ENCODE data around the gene CCDC3. TPM values are rescaled to one million over a fixed set of nuclear protein-coding genes. Genes with fewer than 3 reads are reported as not detected.
A peak's percentile ranks its signal among the peaks of the same experiment; 100 is the strongest.

The CCDC3 gene
- total RNA-seq, 1 donor from 2014 or later, result 18.8 TPM

DNA sequence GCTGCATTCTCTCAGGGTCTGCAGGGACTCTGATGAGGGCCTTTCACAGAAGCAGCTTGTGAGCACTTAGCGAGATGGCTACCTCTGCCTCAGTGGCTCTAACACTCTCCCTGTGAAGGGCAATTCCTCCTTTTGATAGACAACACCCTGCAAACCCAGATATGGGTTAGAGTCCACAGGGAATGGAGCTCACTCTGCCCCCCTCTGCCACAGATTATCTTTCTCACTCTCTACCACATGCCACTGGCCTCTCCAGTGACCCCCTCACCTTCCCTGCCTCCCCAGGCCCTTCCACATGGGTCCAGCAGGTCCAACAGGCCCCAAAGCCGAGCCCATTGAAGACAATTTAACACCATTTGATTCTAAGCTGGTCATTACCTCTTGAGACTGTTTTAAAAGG is 72.1 kb downstream of the CCDC3 start:
- FAIRE-seq, result no peak
- DNase-seq (ENCODE audit: low spot score in 2 of 2), result no peak

DNA sequence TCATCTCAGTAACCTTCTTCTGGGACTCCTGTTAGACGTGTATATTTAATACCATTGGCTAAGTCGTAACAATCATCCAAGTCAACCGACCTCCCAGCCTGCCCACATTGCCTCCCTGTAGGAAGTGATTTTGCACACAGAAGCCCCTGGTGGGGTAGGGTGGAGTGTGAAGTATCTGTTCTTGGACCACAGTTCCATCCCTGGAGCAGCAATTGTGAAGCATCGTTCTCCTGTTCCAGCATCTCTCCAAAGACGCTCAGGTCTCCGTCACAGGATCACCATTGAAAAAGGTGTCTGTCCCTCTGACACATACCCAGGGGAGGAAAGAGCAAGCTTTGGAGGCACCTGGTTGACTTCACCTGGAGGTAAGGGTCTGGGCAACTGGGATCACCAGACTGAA is 72.9 kb downstream of the CCDC3 start:
- FAIRE-seq (no peak), DNase-seq (ENCODE audit: low spot score in 2 of 2) (no peak)

DNA sequence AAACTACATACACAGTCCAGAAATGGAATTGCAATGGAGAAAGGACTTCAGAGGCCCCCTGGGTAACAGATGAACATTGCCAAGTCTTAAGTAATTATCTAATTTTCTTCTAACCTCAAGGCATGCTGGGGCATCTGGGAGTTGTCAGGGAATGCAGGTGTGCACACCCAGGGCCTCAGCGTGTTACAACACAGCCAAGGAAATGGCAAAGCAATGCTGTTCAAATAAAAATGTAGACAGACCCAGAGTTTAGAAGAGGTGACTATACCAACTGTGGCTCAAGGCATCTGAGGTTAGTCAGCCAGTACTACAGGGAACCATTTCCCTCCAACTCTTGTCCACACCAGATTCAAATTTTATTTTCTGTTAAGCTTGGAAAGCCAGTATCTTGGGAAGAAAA is 73.6 kb downstream of the CCDC3 start:
- FAIRE-seq (no peak), DNase-seq (ENCODE audit: low spot score in 2 of 2) (no peak)

DNA sequence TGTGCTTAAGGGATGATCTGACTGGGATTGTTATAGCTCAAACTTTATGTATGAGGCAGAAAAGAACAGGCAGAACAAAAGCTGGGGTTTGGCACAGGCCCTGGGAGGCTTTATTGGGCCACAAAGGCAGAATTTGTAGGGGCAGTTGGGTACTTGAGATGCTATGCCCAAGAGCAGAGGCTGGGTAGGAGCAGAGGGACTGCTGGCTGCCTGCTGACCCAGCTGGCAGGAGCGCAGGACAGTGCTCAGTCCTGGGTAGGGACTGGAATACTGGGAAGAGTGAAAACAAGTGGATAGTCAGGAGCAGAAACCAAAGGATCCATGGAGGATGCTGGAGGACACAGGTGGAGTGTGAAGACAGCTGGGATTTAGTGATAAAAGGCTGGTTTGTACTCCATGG is 75.7 kb downstream of the CCDC3 start:
- DNase-seq (ENCODE audit: low spot score in 2 of 2) (no peak), FAIRE-seq (no peak)

DNA sequence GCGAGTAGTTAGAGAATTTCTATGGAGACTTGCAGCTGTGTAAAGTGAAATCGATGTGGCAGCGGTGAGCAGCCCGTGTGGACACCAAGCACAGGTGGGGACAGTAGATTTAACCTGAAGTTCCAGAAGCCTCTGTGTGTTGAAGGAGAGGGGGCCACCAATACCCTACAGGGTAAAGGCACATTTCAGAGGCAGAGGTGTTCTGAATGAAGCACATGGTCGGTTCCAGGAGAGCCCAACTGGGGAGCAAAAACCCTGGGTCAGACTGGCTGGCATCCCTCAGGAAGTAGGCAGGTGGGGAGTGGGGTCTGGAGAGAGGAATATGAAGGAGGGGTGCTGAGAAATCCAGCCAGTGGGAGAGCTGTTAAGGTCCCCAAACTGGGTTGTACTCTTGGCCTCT is 76.6 kb downstream of the CCDC3 start:
- DNase-seq (ENCODE audit: low spot score in 2 of 2), result no peak
- FAIRE-seq, result no peak

DNA sequence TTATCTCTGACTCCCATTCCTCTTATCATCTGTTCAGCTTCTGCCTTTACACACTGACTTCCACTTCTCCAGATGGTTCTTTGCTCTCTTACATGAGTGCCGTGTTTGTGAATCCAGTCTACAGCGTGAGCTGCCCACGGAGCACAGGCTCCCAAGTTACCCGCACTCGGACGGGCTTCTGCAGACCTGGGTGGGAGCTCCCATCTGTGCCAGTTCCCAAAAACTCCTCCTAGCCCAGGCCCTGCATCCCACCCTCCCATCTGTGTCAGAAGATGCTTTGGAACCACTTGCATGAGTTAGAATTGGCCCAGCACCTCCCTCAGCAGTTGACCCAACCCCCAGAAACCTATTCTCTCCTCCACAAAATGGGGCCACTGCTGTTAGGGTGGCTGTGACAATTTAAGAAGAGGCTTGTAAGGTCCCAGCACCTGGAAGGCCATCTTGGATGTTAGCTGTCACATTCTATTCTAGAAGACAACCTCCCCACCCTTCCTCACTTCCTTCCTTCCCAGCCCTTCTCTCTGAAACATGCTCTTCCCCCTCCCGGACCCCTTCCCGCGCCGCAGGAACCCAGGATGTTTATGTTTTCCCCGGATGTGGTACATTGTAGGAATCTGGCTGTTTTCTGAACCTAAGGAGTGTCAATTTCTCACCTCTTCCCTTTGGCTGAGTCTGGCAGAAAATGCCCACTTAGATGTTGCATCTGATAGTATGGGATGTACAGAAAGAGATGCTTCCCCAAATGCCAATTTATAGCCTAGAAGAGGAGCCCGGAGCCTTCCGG is 79.2 kb downstream of the CCDC3 start:
- no peak for DNase-seq (ENCODE audit: low spot score in 2 of 2)
- FAIRE-seq, result no peak

DNA sequence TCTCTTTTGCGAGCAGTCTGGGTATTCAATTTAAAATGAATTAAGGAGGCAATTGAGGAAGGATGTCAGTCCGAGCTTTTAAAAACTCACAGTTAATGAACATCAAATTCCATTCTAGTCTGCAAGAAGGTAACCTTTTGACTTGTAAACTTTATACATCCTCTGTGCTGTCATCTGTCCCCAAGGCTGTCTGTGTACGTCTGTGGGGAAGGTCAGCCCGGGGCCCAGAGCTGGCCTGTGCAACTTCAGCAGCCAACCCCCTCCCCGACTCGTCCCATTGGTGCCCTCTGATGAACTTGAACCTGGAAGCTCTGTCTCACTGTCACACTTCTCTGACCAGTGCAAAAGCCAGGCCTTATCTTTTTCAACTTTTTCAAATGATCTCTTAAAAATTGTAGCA is 80.3 kb downstream of the CCDC3 start:
- DNase-seq (ENCODE audit: low spot score in 2 of 2) (no peak), FAIRE-seq (no peak)

DNA sequence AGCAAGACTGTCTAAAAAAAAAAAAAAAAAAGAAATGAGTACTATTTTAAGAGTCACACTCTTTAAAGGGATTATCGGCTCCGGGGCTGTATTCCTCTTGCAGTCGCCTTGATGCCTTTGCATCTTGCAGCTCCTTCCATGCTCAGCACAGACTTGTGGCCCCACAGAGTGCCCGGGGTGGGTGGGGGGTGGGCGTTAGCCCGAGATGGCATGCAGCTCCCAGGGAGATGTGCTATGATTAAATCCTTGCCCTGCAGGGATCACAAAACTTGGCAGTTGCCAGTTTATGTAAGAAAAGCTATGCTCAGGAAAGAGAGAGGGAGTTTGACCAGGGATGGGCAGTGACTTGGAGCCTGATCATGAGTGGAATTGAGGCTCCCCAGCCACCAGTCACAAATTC is 81.9 kb downstream of the CCDC3 start:
- FAIRE-seq (no peak), DNase-seq (ENCODE audit: low spot score in 2 of 2) (no peak)

DNA sequence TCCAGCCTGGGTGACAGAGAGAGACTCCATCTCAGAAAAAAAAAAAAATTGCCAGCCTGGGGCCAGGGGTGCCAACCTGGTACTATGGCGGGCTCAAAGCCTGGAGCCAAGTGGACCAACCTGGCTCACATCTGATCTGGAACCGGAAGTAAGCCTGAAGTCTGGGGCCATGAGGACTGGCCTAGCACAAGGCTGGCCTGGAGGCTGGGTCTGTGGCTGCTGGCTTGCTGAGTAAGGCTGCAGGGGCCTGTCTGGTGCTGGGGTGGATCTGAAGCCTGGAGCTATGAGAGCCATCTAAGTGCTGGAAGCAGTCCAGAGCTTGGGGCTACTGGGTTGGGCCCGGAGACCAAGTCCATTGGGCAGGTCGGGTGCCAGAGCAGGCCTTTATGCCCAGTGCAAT is 84.9 kb downstream of the CCDC3 start:
- FAIRE-seq (no peak), DNase-seq (ENCODE audit: low spot score in 2 of 2) (no peak)

DNA sequence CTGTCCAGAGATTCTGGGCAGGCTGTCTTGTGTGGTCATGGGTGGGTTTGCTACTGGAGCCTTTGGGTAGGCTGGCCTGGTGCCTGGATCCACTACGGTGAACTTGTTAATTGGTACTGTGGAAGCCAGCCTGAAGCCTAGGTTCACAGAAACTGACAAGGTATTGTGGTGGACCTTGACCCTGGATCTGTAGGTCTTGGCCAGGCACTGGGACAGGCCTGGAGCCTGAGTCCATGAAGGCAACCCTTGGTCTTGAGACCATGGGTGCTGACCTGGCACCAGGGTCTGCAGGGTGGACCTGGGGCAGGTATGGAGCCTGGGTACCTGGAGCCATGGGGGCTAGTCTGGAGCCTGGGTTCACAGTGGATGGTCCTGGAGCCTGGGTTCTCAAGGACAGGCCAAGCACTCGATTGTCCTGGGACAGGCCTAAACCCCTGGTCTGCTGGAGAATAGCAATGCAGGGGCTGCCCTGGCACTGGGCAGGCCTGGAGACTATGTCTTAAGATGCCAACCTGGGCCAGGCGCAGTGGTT is 85.8 kb downstream of the CCDC3 start:
- no peak for FAIRE-seq
- no peak for DNase-seq (ENCODE audit: low spot score in 2 of 2)

DNA sequence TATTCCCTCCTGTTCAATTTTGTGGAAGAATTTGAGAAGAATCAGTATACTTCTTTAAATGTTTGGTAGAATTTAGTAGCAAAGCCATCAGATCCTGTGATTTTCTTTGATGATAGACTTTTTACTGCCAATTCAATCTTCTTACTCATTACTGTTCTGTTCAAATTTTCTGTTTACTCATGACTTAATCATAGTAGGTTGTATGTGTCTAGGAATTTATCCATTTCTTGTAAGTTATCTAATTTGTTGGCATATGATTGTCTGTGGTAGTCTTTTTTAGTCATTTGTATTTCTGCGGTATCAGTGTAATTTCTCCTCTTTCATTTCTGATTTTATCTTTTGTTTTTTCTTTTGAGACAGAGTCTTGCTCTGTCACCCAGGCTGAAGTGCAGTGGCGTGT is 87.4 kb downstream of the CCDC3 start:
- no peak for DNase-seq (ENCODE audit: low spot score in 2 of 2)
- FAIRE-seq, result no peak

DNA sequence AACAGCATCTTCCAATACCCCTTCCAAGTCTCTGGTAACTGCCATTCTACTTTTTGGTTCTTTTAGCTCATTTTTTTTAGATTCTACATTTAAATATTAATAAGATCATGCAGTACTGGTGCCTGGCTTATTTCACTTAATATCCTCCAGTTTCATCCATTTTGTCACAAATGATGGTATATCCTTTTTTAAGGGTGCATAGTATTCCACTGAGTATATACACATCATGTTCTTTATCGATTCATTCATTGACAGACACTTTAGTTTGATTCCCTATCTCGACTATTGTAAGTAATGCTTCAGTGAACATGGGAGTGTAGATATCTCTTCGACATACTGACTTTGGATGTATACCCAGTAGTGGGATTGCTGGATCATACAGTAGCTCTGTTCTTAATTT is 89.7 kb downstream of the CCDC3 start:
- DNase-seq (ENCODE audit: low spot score in 2 of 2) (no peak), FAIRE-seq (no peak)

DNA sequence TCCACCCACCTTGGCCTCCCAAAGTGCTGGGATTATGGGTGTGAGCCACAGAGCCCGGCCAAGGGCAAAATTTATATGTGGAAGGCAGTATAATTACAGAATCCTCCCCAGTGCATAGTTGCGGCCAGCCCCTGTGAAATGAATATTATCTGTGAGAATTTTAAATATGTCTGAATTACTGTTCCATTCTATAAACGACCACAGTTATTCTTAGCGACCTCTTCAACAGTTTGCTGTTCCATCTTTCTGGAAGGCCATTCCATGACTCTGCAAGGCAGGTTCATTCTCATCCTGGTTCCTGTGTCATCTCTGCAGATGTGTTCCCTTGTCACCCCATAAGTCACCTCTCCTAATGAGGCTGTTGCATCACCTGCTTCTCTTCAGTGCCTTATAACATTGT is 90.7 kb downstream of the CCDC3 start:
- DNase-seq (ENCODE audit: low spot score in 2 of 2), result no peak
- no peak for FAIRE-seq

DNA sequence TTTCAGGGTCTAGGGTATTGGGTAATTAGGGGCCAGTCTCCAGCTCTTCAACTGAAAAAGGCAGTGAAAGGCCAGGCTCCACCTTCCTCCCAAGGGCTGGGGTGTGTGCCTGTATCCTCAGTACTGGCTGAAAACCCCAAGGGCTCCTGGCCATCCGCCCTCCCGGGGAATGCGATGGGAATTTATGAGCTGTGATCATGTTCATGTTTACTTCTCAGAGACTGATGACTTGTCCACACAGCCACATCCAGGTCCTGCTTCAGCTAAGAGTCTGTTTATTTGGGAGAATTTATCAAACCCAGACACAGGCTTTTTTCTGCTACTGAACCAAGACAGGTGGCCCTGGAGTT is 91.7 kb downstream of the CCDC3 start:
- no peak for DNase-seq (ENCODE audit: low spot score in 2 of 2)
- no peak for FAIRE-seq

DNA sequence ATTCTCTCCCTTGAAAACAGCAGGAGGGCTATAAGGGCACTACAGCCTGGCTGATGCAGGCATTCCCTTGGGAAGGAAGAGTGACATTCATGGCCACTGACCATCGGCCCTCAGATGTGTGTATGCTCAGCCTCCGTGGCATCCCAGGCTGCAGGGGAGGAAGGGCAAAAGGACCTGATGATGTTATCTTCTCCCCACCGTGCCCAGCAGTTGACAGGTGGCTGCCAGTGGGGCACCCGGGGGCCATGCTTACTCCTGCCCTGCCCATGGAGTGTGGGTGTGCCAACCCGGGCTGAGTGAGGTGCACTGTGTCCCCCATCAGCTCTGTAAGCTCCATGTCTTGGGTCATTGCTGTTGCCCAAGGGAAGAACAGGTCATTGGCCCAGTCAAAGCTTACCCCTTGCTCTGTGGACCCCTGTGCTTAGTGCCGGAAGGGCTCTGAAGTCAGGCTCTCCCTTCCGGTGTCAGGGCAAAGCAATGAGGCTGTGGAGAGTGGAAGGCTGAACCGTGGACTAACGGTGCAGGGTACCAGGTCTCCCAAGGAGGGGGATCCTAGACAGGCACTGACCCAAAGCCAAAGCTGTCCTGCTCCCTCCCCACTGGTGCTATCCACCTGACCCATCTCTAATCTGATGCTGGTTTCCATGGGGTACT is 92.2 kb downstream of the CCDC3 start:
- no peak for DNase-seq (ENCODE audit: low spot score in 2 of 2)
- no peak for FAIRE-seq

DNA sequence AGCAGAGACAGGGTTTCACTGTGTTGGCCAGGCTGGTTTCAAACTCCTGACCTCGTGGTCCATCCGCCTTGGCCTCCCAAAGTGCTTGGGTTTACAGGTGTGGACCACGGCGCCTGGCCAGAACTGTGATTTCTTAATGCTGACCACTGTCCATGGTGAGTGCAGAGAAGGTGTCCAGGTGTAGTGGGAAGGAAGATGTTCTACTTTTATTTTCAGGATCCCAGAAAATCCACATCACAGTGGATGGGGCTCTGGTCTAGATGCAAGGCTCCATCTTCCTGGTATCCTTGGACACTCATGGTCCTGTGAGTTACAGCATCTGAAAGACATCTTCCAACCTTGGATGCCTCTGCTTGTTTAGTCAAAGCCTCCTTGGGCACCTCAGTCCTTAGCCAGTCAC is 92.7 kb downstream of the CCDC3 start:
- no peak for DNase-seq (ENCODE audit: low spot score in 2 of 2)
- no peak for FAIRE-seq

DNA sequence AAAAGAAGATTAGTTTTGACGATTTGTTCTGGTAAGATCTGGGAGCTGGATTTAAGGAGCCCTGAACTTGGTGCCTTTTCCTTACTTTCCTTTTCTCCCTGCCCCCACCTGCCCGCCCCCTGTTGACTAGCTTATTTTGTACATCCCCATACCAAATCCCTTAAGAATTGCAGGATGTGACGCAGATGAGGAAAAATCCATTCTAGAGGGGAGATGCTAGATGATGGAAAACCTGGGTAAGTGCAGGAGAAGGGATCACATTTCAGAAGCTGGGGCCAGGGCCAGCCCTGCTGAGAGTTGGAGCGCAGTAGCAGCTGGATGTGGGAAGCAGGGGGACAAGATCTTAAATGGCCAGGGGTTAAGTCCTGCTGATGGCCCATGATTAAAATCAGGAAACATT is 93.9 kb downstream of the CCDC3 start:
- DNase-seq (ENCODE audit: low spot score in 2 of 2), result no peak
- FAIRE-seq, result no peak

DNA sequence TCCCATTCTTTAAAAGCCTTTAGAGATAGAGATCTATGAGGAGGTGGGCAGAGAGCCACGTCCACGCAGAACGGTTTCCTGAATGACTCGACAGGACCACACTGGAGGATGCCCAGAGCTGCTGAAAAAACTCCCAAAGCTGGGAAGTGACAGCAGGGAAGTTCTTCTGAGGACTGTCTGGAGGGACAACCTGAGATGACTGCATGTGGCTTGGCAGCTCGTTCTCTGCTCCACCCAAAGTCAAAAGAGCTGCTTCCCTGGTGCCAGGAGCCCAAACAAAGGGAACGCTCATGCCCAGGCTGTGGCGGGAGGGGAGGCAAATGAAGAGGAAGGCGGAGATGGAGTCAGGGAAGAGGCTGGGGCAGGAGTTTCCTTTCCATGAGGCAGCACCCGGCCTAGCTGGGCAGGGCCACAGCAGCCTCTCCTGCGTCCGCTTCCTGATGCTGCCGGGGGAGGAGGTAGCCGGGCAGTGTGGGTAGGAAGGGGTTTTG is 95.4 kb downstream of the CCDC3 start:
- DNase-seq (ENCODE audit: low spot score in 2 of 2) (no peak), FAIRE-seq (no peak)

DNA sequence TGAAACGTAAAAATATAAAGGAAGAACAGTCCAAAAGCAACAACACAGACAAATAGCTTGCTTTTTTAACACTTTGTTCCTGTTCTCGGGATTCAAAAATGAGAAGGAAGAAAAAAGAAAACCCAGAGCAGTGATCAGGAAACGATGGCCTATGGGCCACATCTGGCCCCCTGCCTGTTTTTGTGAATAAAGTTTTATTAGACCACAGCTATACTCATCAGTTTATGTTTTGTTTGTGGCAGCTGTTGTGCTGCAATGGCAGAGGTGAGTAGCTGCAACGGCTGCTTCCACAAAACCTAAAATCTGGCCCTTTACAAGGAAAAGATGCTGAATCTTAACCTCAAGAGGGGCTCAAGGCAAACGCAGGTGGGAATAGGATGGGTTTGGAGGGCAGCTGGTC is 96.4 kb downstream of the CCDC3 start:
- no peak for DNase-seq (ENCODE audit: low spot score in 2 of 2)
- no peak for FAIRE-seq

DNA sequence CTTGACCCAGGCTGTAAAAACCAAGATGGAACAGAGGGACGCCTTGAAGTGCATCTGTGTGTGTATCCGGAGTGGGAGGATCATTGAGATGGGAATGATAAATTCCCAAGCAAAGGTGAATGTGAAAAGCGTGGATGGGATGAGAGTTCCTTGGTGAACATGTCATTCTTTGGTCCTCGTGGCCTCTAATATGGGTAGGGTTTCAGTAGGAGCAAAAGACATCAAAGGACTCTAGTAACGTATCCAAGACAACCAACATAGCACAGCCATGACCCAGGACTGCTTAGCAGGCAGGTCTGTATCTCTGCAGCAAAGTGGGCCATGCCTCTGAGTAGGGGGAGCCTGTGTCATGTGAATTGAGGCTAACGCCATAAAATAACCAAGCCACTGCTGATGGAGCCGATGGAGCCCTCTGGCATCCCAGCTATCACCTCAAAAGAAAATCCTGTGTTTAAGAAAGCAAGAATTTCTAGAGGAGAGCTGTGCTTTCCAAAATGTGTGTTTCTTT is 98.6 kb downstream of the CCDC3 start:
- FAIRE-seq, result no peak
- no peak for DNase-seq (ENCODE audit: low spot score in 2 of 2)

DNA sequence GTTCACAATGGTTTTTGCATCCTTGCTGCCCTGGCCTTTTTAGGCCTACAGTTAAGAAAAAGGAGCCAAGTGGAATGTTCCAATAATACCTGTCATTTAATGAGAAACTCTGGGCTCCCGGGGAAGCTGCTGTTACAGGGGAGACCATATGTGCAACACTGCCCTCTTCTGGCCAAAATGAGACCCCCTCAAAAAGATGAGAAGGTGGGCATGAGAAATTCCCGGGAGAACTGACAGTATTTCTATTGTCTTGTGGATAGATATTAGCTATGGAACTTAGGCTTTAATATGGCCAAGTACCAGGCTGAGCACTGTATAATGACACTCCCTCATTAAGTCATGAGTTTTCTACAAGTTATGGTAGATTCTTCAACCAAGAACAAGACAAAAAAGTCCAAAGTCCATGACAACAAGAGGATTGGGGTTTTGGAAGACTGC is 99.4 kb downstream of the CCDC3 start:
- FAIRE-seq (no peak), DNase-seq (ENCODE audit: low spot score in 2 of 2) (peak in 1 of 2 donors; percentile 69)

DNA sequence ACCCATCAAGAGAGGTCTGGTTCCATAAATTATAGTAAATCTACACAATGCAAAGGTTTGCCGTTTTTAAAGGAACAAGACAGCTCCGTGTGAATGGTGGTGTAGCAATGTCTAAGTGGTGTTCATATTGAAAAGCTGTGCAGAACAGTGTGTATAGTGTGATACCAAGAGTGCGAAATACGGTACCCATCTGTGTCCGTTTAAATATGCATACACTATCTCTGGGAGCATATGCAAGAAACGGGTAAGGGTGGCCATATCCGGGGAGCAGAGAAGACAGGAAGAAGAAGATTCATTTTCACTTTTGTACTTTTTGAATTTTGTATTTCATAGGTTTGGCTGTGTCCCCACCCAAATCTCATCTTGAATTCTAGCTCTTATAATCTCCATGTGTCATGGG is 102.0 kb downstream of the CCDC3 start:
- DNase-seq (ENCODE audit: low spot score in 2 of 2), result no peak
- FAIRE-seq, result no peak

All from frontal cortex (tissue), 4 donors.